GM19438 (cell line): ENCODE measurements around the gene LRRC15.
A peak's percentile ranks its signal among the peaks of the same experiment; 100 is the strongest.

Source experiments
- ATAC-seq: cut with Tn5 transposase; IDR thresholded peaks from one replicate; pipeline ENCODE4 v1.9.1; 2021; ENCODE audit warnings: low read depth; ENCODE audit not compliant: unreplicated experiment

Gene LRRC15

DNA sequence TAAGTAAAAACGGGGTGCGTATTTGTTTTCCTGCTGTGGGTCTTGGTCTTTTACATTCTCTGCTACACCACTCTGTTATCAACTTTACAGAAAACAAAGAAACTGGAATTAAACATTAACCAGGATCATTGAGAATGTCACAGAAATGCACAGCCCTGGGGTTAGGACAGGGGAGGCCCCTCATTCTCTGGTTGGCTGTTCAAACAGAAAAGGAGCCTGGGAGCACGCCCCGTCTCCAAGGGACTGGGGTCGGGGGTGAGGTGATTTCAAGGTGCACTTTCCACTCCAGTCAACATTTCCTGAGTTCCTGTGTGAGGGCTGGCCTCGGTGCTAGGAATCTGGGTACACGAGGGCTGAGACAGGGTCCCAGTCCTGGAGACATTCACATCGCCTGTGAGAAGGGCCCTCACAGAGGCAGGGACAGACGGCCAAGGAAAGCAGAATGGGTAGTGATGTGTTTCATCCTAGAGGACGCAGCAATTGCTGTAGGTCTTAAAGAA lies 48.7 kb downstream of the LRRC15 start:
- ATAC-seq, result no peak

DNA sequence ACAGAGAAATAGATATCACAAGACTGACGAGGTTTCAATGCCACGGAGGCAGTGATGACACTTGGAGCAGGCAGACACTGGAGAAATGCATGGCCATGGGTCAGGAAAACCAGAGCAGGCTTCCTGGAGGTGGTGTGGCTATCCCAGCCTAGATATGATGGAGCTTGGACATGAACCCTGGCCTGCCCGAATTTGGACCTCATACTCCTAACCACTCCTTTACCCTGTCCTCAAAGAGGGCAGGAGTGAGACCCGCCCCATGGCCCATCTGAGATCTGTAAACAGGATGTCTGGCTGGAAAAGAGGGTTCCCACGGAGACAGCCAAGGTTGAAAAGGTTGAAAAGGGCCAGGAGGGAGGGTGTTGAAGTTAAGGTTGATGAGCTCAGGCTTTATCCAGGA lies 49.4 kb downstream of the LRRC15 start:
- ATAC-seq, result no peak

DNA sequence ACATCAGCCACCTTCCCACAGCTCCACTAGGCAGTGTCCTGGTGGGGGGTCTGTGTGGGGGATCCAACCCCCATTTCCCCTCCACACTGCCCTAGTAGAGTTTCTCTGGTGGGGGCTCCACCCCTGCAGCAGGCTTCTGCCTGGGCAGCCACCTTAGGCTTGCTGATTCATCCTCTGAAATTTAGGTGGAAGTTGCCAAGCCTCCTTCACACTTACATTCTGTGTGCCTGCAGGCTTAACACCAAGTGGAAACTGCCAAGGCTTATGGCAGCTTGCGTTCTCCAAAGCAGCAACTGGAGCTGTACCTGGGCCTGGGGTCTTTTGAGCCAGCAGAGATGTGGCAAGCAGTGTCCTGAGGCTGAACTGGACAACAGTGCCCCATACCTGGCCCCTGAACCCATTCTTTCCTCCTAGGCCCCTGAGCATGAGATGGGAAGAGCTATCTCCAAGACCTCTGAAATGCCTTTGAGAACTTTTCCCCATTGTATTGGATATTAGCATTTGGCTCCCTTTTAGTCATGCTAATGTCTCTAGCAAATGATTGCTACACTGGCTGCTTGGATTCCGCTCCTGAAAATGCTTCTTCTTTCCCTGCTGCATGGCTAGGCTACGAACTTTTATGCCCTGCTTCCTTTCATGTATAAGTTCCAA lies 50.9 kb downstream of the LRRC15 start:
- no peak for ATAC-seq

DNA sequence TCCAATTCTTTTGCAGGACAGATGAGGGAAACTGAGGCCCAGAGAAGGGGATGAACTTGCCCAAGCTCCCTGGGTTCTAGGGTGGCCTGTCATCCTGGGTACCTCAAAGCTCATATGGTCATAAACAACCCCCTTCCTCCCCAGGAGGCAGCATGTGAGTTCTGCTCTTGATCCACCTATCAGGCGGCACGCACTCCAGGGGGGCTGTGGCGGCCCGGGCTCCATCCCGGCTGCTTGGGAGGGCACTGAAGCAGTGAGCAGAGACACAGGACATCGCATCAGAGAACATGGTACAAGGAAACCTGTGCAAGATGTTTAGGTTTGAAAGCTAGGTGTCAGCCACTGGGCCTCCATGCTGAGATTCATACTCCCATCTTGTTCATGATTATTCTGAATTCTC lies 52.6 kb downstream of the LRRC15 start:
- no peak for ATAC-seq

DNA sequence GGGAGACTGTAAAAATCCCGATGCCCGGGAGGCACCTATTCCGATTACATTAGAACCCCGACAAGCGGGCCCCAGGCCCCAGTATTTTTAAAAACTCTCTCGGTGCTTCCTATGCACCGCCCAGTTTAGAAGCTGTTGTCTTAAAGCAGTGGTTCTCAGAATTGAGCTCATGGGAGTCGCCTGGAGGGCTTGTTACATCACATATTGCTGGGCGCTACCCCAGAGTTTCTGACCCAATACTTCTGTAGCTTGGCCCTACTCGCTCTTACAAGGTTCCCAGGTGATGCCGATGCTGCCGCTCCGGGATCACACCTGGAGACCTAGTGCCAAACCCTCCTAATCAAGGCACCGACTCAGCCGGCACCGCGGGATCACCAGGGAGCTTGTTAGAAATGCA lies 53.6 kb downstream of the LRRC15 start:
- peak; percentile 32 for ATAC-seq

DNA sequence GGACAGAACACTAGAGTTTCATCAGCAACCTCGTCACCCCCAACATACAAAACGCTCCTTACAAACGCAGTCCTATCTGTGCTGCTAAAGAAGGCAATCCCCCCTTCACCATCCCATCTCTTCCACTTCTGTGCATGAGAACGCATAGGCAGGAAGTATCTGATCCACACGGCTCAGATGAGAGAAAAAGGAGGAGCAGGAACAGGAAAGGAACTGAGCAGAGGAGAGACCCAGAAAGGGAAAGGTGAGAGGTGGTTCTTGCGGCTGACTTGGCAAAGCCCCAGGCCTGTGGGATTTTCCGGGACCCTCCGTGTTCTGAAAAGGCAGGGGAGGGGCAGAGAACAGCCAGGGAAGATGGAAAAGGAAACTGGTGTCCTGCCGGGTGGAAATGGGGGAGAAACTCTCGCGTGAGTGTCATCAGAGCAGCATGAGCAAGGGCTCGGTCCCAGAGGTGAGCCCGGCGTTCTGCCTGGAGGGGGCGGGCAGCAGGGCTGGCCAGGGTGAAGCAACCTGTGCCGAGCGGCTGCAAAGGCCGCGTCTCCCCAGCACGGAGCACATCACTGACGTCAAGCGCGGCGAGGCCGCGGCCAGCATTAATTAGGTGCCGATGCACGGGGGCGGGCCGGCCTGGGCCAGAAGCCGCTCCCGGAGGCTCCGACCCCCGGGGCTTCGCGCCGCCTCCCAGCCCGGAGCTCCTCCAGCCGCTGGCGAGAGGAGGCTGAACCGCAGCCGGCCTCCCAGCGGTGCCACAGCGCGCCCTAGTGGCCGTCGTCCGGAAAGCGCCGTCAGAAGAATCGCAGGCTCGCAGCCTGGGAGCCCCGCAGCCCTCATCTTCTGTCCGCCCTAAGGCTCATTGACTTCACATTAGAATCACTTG lies 54.2 kb downstream of the LRRC15 start:
- ATAC-seq, result peak; percentile 85

DNA sequence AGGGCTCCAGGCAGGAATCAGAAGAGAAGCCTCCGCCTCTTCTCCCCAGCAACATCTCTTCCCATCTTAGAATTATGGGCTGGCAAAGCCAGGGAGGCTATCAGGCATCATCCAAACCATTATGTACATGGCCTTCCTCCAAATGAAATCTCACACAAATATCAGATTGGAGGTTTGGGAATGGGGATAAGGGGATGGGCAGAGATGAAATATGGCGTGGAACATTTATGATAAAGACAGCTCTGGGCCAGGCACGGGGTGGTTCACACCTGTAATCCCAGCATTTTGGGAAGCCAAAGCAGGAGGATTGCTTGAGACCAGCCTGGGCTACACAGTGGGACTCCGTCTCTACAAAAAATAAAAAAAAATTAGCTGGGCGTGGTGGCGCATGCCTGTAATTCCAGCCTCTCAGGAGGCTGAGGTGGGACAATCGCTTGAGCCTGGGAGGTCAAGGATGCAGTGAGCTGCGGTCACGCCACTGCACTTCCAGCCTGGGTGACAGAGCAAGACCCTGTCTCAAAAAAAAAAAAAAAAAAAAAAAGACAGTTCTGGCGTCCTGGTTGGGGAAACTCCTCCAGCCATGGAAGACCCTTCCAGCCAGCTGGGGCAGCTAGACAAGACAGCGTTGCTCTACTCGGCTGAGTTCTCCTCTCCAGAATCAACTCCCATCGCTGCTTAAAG lies 55.0 kb downstream of the LRRC15 start:
- no peak for ATAC-seq

DNA sequence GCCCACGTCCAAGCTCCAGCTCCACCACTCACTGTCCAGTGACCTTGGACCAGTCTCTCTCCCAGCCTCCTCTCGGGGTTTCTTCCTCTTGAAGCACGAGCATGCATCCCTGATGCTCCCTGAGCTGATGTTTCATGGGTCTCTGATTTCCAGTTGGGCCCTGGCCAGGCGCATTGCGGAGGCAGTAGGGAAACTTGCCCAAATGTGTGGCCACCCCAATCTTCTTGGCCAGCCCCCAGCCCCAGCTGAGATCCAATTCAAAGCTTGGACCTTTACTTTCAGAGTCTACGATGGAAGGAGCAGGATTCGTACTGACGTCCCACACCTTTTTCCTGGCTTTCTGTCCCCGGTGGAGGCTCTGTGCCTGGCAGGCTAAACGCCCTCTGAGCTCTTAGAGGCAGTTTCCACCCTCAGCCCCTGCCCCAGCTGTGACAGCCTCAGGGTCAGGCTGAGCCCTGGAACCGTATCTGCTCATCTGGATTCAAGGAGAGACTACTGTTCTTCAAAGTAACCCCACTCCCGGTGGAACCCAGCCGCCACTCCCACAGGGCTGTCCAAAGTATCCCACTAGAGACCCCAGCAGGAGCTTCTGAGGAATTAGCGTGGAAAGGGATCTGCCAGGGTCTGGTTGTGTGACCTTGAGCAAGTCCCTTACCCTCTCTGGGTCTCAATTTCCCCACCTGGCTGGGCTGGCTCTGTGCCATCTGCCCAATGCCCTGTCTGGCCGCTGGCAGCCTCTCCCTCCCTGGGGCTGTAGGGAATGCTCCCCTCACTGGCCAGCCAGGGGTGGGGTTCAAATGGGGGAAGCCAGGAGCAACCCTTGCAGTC lies 55.8 kb downstream of the LRRC15 start:
- ATAC-seq, result no peak

DNA sequence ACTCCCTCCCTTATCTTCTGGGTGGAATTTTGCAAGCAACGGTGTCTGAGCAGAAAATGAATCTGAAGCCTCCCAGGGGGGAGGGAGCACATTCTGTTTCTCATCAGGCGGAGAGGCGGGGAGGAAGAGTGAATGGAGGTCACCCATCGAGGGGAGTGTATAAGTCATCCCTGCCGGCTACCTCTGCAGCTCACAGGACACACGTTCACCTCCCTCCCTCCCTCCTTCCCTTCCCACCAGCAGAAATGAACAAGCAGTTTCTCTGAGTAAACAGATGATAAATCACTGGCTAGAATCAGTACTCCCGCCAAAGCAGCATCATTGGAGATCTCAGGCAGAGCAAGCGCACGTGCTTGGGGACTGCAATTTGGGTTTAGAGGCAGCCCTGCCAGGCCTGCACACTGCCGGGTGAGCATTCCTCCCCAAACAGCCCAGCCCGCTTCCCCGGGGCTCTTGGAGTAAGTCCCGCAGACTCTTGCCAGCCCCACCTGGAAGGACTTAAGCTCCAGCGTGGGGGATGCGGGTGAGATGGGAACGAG lies 56.7 kb downstream of the LRRC15 start:
- ATAC-seq, result no peak

DNA sequence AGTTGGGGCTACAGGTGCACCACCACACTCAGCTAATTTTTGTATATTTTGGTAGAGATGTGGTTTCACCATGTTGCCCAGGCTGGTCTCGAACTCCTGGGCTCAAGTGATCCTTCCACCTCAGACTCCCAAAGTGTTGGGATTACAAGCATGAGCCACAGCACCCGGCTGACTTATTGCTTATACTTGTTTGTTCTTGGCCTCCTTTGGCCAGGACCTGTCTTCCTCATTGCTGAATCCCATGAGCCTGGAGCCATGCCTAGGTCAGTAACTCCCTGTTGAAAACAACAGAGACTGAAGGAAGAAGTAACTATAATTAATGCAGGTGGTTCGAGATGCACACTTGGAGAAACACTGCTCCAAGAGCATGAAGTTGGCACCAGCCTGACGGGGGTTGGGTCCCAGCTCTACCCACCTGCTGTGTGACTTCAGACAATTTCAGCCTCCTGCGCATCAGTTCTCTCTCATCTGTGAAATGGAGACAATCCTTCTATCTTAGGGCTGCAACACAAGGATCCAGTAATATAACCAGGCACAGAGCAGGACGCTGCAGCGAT lies 57.3 kb downstream of the LRRC15 start:
- no peak for ATAC-seq

DNA sequence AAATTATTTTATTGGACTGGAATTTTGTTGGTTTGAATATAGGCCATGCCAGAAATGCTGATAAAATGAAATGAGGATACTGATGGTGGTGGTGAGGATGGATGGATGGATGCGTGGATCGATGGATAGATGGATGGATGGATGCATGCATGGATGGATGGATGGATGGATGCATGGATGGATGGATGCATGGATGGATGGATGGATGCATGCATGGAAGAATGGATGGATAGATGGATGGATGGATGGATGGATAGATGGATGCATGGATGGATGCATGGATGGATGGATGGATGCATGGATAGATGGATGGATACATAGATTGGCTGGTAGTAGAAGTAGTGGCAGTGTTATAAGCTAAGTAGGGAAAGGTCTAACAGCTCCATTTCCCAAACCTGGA lies 58.5 kb downstream of the LRRC15 start:
- no peak for ATAC-seq

DNA sequence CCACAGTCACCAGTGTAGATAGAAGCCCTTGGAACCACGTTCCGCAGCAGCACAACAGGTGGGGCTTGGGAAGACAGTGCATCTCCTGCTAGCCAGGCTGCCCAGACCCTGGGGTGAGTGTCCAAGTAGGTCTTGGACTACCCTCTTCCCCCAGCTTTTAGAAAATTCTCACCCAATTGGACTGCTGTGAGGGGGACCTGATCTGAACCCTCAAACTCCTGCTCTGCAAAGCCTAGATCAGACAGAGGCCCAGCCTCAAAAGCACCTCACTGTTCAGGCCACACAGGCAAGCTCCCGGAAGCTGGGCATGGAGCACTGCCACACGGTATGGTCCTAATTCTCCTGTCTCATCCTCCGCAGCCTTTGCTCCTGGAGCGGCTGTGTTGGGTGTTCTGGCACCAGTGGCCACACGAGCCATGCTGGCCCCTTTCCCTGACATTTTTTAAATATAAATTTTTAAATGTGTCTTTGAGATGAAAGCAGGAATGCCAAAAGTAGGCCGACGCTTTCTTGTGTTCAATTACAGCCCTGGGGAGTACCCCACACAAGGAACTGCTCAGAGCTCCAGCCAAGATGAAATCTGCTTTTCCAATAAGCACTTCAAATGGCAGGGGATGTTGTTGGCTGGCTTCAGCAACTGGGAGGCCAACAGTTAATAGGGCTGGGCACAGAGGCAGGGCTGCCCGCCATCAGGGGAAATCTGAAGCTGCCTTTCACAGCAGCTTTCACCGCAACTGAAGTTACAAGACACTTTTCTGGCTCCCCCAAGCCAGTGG lies 59.3 kb downstream of the LRRC15 start:
- no peak for ATAC-seq

DNA sequence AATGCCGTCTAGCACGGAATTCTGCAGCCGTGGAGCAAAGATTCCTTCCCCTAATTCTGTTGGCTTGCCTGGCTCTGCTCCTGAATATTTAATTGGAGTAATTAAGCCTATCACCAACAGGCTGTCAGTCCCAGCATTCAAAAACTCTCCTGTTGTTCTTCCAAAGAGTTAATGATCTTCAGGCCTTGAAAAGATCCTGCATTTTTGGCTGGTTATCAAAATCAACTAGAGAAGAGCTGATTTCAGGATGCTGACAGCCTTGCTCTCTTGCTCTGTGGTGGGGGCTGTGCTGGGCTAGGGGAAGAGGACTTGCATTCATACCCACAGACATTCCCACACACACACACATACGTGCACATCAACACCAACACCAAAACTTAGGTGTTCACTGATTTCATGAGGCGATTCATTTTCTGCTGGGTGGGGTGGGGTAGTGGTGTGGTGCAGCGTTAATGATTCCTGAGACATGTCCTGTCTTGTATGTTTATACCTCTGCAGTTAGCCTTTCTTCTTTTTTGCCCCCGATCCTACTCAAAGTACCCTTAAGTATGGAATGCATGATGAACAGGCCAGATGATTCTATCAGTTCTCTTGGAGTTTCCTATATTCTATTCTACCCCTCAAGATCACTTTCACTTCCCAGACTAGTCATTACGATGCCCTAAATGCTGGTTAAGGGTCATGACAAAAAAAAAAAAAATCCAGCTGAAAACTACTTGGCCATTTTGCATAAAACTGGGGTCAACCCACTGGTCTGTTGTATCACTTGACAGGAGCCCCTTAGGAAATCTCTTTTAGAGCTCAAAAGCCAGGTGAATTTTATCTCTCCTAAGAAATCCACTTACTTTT lies 60.7 kb downstream of the LRRC15 start:
- no peak for ATAC-seq

DNA sequence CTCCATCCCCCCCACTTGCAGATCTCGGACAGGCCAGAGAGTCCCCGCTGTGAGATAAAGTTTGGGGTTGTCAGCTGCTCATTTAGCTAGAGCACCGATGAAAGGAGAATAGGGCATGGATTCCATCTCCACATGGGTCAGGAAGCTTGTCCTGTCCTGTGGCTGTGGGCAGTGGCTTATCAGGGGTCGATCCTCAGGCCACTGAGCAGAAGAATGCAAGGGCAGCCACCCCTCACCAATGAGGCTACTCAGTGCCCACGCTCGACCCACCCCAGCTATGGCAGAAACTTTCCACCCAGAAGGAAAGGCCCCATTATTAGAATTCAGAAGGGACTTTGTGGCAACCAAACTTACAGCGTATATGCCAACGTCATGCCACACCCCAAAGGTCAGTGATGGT lies 61.7 kb downstream of the LRRC15 start:
- ATAC-seq, result no peak

DNA sequence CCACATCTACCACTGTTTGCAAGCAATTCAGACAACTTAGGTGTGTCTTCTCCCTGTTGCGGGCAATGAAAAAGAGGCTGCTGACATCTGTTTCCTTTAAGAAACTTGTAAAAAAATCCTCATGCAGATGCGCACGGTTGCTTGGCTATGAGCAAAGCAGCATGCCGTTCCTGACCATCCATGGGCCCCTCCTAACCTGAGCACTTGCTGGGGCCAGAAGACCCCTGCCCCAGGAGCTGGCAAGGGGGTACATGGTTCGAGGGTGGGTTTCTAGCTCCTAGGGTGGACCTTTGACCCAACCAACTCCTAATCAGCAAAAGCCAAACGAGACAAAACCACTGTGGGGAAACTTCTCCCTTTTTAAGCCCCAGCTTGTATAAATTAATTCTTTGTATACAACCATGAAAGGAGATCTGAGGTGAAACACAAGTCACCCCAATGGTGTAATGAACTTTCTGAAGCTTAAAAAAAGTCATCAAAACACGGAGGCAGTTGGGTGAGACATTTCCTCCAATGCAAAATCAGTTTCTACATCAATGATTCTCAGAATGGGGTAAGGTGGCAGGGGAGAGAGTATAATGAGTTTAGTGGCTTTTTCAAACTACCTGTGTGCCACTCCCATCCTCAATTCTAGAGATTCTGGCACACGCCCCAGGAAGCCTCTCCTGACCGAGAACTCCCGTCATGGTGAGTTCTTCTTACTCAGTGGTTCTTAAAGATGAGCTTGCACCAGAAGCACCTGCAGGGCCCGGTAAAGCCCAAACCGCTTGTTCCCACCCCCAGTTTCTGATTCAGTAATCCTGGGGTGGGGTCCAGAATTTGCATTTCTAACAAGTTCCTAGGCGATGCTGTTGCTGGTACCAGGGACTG lies 62.5 kb downstream of the LRRC15 start:
- peak; percentile 53 for ATAC-seq

DNA sequence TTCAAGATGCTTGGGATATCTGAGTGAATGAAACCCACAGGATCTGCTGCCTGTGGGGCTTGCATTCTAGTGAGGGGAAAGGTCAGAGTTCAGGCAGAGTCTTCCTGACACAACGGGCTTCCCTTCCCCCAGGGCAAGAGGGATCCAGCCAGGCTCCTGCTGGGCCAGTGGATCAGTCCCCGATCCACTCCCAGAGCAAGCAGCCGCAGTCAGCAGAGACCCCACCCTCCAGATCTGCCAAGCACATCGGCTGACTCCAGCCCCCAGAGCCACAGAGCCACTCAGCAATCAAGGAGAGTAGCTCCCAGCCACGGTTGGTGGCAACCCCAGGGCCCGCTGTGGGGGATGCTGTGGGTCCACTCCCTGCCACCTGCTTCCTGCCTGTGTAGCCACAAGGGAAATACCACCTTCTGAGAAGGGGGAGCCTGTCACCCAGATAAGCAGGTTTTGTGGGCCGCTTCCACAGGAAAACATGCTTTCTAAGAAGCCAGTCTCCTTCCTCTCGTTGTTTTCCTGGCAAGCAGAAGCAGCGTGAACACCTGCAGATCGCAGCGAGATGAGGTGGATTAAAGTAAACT lies 63.3 kb downstream of the LRRC15 start:
- ATAC-seq, result peak; percentile 38
